GM10266 (cell line): ENCODE measurements around the gene TMUB2.

Experiments
- DNase-seq: peaks from one replicate; pipeline ENCODE4 v3.0.0; 2012; ENCODE audit errors: extremely low spot score
- CTCF ChIP-seq: IDR thresholded peaks from 2 replicates; pipeline ENCODE4 v1.5.1; 2012; ENCODE audit warnings: mild to moderate bottlenecking, low read depth; ENCODE audit not compliant: control insufficient read depth, insufficient read depth; ENCODE audit errors: missing control alignments

The TMUB2 gene

GRCh38 chr17:44178133-44178532, 8.6 kb upstream of the TMUB2 start:
- no peak for TF ChIP-seq CTCF
- DNase-seq, result no peak

GRCh38 chr17:44183024-44183423, 3.7 kb upstream of the TMUB2 start:
- no peak for DNase-seq
- no peak for TF ChIP-seq CTCF

- TF ChIP-seq CTCF, result no peak
- no peak for DNase-seq
These were observed 2.5 kb upstream of the TMUB2 start for GRCh38 chr17:44184212-44184810.

- no peak for DNase-seq
- TF ChIP-seq CTCF, result no peak
These were observed 543 bp downstream of the TMUB2 start for GRCh38 chr17:44187131-44187899.

- no peak for TF ChIP-seq CTCF
- no peak for DNase-seq
These were observed 2.0 kb downstream of the TMUB2 start for GRCh38 chr17:44188576-44189403.

- DNase-seq, result no peak
- TF ChIP-seq CTCF, result no peak
These were observed 3.7 kb downstream of the TMUB2 start for GRCh38 chr17:44190481-44190880.
